Measurements from ENCODE around the gene LRP5. TPM values are rescaled to one million over a fixed set of nuclear protein-coding genes. Genes with fewer than 3 reads are reported as not detected.

LRP5 gene
- total RNA-seq, 1 donor from 2014 or later = 20.2 TPM

DNA sequence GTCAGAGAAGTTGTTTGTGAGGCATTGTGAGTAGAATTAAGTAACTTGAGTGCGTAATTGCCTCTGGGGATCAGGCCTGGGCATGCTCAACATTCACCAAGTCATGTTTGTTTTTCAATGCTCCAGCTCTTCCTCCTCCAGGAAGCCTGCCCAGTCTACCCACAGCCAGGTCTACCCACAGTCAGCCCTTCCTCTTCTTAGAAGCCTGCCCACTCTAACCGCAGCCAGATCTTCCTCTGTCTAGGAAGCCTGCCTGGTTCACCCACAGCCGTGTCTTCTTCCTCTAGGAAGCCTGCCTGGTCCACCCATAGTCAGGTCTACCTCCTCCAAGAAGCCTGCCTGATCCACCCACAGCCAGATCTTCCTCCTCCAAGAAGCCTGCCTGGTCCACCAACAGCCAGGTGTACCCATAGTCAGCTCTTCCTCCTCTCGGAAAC, 25.0 kb downstream of the LRP5 start:
- no peak for FAIRE-seq

DNA sequence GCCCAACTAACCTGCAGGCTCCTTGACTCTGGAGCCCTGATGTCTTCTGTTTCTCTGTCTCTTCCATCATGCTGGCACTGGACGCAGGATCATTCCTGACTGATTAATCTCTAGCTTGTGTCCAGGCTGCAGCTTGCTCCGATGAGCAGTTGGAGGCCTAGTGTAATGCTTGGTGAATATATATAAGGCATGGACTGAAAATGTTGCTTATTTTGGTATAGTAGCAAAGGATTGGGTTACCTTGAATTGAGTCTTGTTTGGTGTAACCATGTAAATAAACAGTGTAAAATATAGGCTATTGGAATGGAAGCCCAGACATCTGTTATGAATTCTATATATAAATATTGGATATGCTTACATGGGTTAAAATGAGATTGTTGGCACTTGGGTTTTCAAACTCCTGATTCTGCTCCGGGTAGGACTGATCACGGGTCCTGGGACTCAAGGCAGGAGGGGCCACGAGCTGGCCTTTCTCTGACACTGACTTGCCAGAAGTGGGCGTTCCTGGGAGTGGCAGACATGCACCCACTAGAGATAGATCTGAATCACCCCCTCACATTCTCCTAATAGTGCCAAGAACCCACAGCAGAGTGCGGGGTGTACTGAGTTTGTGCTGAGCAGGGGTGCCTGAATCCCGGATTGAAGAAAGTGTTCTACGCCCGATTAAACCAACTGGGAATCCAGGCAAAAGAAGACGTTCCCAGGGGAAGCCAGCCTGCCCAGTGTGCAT, 25.8 kb downstream of the LRP5 start:
- DNase-seq (ENCODE audit: low read depth) (peak; percentile 67), FAIRE-seq (no peak)
- Histone ChIP-seq H3K9me3 (ENCODE audit: insufficient read depth, low read depth, low read length) (no peaks in the 10 kb centered on the region), H4K20me1 (ENCODE audit: insufficient read depth, low read length) (peaks cover 66% of the 10 kb centered on the region), H3K4me3 (ENCODE audit: insufficient read depth, low read depth, low read length) (no peak overlapping the region), H3K27ac (ENCODE audit: low read depth, low read length) (no peak overlapping the region), H3K36me3 (ENCODE audit: insufficient read depth, low read length) (no peaks in the 10 kb centered on the region), H3K4me2 (ENCODE audit: low read length) (peak overlapping the region; percentile 15), H3K9ac (ENCODE audit: low read length) (no peak overlapping the region), H3K27me3 (ENCODE audit: insufficient read depth, low read length) (no peaks in the 10 kb centered on the region), H3K4me1 (ENCODE audit: insufficient read depth, low read length) (peaks cover 34% of the 10 kb centered on the region), H3K79me2 (ENCODE audit: insufficient read depth, low read length) (peaks cover 44% of the 10 kb centered on the region), H2AFZ (ENCODE audit: low read depth, low read length) (no peak overlapping the region)
- Mint-ChIP-seq H3K9me3 (ENCODE audit: unreplicated experiment) (no peaks in the 10 kb centered on the region), H3K4me3 (ENCODE audit: unreplicated experiment) (no peak overlapping the region), H3K36me3 (ENCODE audit: low read depth, unreplicated experiment) (peaks cover 3% of the 10 kb centered on the region), H3K4me1 (ENCODE audit: low read depth, unreplicated experiment) (peaks cover 26% of the 10 kb centered on the region), H3K27me3 (ENCODE audit: low read depth, unreplicated experiment) (no peaks in the 10 kb centered on the region), H3K27ac (ENCODE audit: unreplicated experiment) (no peak overlapping the region)
- no peak for TF ChIP-seq EZH2 (IDR thresholded peaks at IDR 0.05; ENCODE audit: insufficient read depth, low read length)
- TF ChIP-seq, protein P1, sequence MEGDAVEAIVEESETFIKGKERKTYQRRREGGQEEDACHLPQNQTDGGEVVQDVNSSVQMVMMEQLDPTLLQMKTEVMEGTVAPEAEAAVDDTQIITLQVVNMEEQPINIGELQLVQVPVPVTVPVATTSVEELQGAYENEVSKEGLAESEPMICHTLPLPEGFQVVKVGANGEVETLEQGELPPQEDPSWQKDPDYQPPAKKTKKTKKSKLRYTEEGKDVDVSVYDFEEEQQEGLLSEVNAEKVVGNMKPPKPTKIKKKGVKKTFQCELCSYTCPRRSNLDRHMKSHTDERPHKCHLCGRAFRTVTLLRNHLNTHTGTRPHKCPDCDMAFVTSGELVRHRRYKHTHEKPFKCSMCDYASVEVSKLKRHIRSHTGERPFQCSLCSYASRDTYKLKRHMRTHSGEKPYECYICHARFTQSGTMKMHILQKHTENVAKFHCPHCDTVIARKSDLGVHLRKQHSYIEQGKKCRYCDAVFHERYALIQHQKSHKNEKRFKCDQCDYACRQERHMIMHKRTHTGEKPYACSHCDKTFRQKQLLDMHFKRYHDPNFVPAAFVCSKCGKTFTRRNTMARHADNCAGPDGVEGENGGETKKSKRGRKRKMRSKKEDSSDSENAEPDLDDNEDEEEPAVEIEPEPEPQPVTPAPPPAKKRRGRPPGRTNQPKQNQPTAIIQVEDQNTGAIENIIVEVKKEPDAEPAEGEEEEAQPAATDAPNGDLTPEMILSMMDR (IDR thresholded peaks at IDR 0.05; ENCODE audit: insufficient read depth, low read depth, low read length) = no peak

More for the DNA sequence above, 25.0 kb downstream of the LRP5 start:
- Histone ChIP-seq H3K79me2 (ENCODE audit: insufficient read depth, low read length) (peaks cover 51% of the 10 kb centered on the region), H3K36me3 (ENCODE audit: insufficient read depth, low read length) (no peaks in the 10 kb centered on the region), H2AFZ (ENCODE audit: low read depth, low read length) (no peak overlapping the region), H3K27ac (ENCODE audit: low read depth, low read length) (no peak overlapping the region), H3K4me1 (ENCODE audit: insufficient read depth, low read length) (peaks cover 27% of the 10 kb centered on the region), H4K20me1 (ENCODE audit: insufficient read depth, low read length) (peaks cover 67% of the 10 kb centered on the region), H3K4me2 (ENCODE audit: low read length) (no peak overlapping the region), H3K4me3 (ENCODE audit: insufficient read depth, low read depth, low read length) (no peak overlapping the region), H3K9me3 (ENCODE audit: insufficient read depth, low read depth, low read length) (no peaks in the 10 kb centered on the region), H3K27me3 (ENCODE audit: insufficient read depth, low read length) (no peaks in the 10 kb centered on the region), H3K9ac (ENCODE audit: low read length) (no peak overlapping the region)
- DNase-seq (ENCODE audit: low read depth) = no peak
- TF ChIP-seq, protein P1 (IDR thresholded peaks at IDR 0.05; ENCODE audit: insufficient read depth, low read depth, low read length) = no peak
- TF ChIP-seq EZH2 (IDR thresholded peaks at IDR 0.05; ENCODE audit: insufficient read depth, low read length) = no peak
- Mint-ChIP-seq H3K36me3 (ENCODE audit: low read depth, unreplicated experiment) (peaks cover 4% of the 10 kb centered on the region), H3K27me3 (ENCODE audit: low read depth, unreplicated experiment) (no peaks in the 10 kb centered on the region), H3K4me3 (ENCODE audit: unreplicated experiment) (no peak overlapping the region), H3K27ac (ENCODE audit: unreplicated experiment) (no peak overlapping the region), H3K4me1 (ENCODE audit: low read depth, unreplicated experiment) (peaks cover 24% of the 10 kb centered on the region), H3K9me3 (ENCODE audit: unreplicated experiment) (no peaks in the 10 kb centered on the region)

Measured in astrocyte (in vitro differentiated cells and primary cell).